Calu3 (cell line): ENCODE results near the gene CEND1. TPM values are rescaled to one million over a fixed set of nuclear protein-coding genes. Genes with fewer than 3 reads are reported as not detected.
A peak's percentile ranks its signal among the peaks of the same experiment; 100 is the strongest.

Source experiments
- BruUV-seq: library from RNA; stranded (reverse); fragments of 400-500 nt; replicated peaks from 2 replicates; lab custom pipeline; 2021; lab: Mats Ljungman, UMichigan
- CTCF ChIA-PET: fragments of 300-600 bp; sonication (Branson Sonifier 250); formaldehyde crosslinking; loops from one replicate; lab custom pipeline; 2022; ENCODE audit warnings: antibody characterized with exemption; lab: Charles Lee
- DNase-seq: peaks from one replicate; pipeline ENCODE4 v3.0.0; 2022
- H3K27ac Mint-ChIP-seq: one replicate; pipeline ENCODE4 v1.8.0; 2022; ENCODE audit warnings: mixed read lengths; ENCODE audit not compliant: unreplicated experiment
- H3K27me3 Mint-ChIP-seq: one replicate; pipeline ENCODE4 v1.8.0; 2022; ENCODE audit warnings: mixed read lengths; ENCODE audit not compliant: unreplicated experiment
- H3K36me3 Mint-ChIP-seq: one replicate; pipeline ENCODE4 v1.8.0; 2022; ENCODE audit warnings: mild to moderate bottlenecking, moderate library complexity, mixed read lengths; ENCODE audit not compliant: insufficient read depth, unreplicated experiment
- H3K4me1 Mint-ChIP-seq: one replicate; pipeline ENCODE4 v1.8.0; 2022; ENCODE audit warnings: mild to moderate bottlenecking, low read depth, mixed read lengths; ENCODE audit not compliant: unreplicated experiment
- H3K4me3 Mint-ChIP-seq: one replicate; pipeline ENCODE4 v1.8.0; 2022; ENCODE audit warnings: mild to moderate bottlenecking, low read depth, moderate library complexity, mixed read lengths; ENCODE audit not compliant: unreplicated experiment
- H3K9me3 Mint-ChIP-seq: one replicate; pipeline ENCODE4 v1.8.0; 2022; ENCODE audit warnings: low read depth, mixed read lengths; ENCODE audit not compliant: unreplicated experiment
- intact Hi-C: fragments of 100-400 bp; cut with micrococcal nuclease; formaldehyde crosslinking; loops from one replicate; pipeline ENCODE4 v1.10.0; 2022; ENCODE audit not compliant: unreplicated experiment
- total RNA-seq: library from RNA; stranded (reverse); gene quantifications from 2 replicates; pipeline ENCODE4 v1.2.3, GENCODE V29; 2022
- TF ChIP-seq, protein P1 (sequence below): fragments of 200-600 bp; IDR thresholded peaks from one replicate; pipeline ENCODE4 v1.8.0; 2022; ENCODE audit warnings: antibody characterized with exemption; ENCODE audit not compliant: unreplicated experiment

The CEND1 gene
- total RNA-seq, 1 experiment from 2014 or later = not detected

DNA sequence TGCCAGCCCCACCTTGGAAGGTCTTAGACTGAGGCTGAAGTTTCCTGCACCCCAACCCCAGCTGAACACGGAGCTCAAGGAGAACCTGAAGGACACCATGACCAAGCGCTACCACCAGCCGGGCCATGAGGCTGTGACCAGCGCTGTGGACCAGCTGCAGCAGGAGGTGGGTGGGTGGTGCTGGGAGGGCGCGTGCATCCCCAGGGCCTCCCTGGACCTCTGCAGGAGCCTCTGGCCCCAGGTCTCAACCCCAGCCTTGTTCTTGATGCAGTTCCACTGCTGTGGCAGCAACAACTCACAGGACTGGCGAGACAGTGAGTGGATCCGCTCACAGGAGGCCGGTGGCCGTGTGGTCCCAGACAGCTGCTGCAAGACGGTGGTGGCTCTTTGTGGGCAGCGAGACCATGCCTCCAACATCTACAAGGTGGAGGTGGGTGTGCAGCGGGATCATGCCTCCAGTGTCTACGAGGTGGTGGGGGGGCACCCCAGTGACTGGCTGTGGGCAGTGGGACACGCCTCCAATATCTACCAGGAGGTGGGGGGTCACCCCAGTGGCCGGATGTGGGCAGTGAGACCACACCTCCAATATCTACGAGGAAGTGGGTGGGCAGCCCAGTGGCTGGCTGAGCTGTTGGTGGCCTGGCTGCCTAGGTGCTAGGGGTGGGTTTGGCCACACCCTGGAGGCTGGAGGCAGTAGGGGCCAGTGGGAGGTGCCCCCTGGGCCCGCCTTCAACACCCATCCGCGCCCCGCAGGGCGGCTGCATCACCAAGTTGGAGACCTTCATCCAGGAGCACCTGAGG lies 47.5 kb upstream of the CEND1 start:
- H3K36me3 Mint-ChIP-seq = peaks cover 97% of the 10 kb centered on the region
- TF ChIP-seq, protein P1, sequence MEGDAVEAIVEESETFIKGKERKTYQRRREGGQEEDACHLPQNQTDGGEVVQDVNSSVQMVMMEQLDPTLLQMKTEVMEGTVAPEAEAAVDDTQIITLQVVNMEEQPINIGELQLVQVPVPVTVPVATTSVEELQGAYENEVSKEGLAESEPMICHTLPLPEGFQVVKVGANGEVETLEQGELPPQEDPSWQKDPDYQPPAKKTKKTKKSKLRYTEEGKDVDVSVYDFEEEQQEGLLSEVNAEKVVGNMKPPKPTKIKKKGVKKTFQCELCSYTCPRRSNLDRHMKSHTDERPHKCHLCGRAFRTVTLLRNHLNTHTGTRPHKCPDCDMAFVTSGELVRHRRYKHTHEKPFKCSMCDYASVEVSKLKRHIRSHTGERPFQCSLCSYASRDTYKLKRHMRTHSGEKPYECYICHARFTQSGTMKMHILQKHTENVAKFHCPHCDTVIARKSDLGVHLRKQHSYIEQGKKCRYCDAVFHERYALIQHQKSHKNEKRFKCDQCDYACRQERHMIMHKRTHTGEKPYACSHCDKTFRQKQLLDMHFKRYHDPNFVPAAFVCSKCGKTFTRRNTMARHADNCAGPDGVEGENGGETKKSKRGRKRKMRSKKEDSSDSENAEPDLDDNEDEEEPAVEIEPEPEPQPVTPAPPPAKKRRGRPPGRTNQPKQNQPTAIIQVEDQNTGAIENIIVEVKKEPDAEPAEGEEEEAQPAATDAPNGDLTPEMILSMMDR = no peak
- intact Hi-C loops = no loop called here
- CTCF ChIA-PET = interaction anchor here (0.5 to 1.0 kb wide), 2 partner anchors 13 to 485 kb away, joined by 4 to 6 read pairs; no protein-coding TSS in a partner anchor
- peak overlapping the region; percentile 21 for H3K4me3 Mint-ChIP-seq
- BruUV-seq = no TSS peak
- H3K4me1 Mint-ChIP-seq = peaks cover 17% of the 10 kb centered on the region
- H3K27me3 Mint-ChIP-seq = no peaks in the 10 kb centered on the region
- H3K9me3 Mint-ChIP-seq = no peaks in the 10 kb centered on the region
- H3K27ac Mint-ChIP-seq = peak overlapping the region; percentile 33
- DNase-seq = no peak

DNA sequence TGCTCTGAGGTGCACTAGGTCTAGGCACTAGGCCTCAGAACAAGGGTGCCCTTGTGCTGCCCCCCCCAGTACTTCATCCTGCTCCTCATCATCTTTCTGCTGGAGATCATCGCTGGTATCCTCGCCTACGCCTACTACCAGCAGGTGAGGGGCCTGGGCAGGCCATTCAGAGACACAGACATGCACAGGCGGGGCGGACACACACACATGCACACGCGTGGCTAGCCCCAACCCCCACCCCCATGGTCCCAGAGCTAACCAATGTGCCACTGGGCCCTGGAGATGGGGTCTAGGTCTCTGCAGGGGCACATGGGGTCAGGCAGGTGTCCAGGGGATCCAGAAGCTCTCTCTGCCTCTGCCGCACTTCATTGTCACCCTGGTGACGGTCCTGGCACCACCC lies 46.8 kb upstream of the CEND1 start:
- no peak overlapping the region for H3K4me3 Mint-ChIP-seq
- TF ChIP-seq, protein P1 = no peak
- no peaks in the 10 kb centered on the region for H3K9me3 Mint-ChIP-seq
- H3K27ac Mint-ChIP-seq = peak overlapping the region; percentile 15
- peaks cover 23% of the 10 kb centered on the region for H3K4me1 Mint-ChIP-seq
- intact Hi-C loops = no loop called here
- CTCF ChIA-PET = no interaction called here
- no peaks in the 10 kb centered on the region for H3K27me3 Mint-ChIP-seq
- no TSS peak for BruUV-seq
- peaks cover 97% of the 10 kb centered on the region for H3K36me3 Mint-ChIP-seq
- DNase-seq = no peak

DNA sequence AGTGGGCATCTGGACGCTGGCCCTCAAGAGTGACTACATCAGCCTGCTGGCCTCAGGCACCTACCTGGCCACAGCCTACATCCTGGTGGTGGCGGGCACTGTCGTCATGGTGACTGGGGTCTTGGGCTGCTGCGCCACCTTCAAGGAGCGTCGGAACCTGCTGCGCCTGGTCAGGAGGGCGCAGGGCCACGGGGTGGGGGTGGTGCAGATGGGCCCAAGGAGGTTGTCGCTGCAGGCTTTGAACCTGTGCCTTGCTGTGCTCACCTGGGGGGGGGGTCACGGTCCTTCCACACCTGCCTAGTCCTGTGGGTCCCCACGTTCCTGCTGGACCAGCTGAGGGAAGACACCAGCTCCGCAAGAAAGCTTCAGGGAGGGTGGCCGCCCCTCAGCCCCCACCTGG lies 46.4 kb upstream of the CEND1 start:
- Mint-ChIP-seq H3K4me1 (peaks cover 27% of the 10 kb centered on the region), H3K27me3 (no peaks in the 10 kb centered on the region), H3K4me3 (no peak overlapping the region), H3K27ac (no peak overlapping the region), H3K9me3 (no peaks in the 10 kb centered on the region), H3K36me3 (peaks cover 97% of the 10 kb centered on the region)
- TF ChIP-seq, protein P1 = no peak
- intact Hi-C loops = no loop called here
- CTCF ChIA-PET = no interaction called here
- no peak for DNase-seq
- BruUV-seq = no TSS peak

DNA sequence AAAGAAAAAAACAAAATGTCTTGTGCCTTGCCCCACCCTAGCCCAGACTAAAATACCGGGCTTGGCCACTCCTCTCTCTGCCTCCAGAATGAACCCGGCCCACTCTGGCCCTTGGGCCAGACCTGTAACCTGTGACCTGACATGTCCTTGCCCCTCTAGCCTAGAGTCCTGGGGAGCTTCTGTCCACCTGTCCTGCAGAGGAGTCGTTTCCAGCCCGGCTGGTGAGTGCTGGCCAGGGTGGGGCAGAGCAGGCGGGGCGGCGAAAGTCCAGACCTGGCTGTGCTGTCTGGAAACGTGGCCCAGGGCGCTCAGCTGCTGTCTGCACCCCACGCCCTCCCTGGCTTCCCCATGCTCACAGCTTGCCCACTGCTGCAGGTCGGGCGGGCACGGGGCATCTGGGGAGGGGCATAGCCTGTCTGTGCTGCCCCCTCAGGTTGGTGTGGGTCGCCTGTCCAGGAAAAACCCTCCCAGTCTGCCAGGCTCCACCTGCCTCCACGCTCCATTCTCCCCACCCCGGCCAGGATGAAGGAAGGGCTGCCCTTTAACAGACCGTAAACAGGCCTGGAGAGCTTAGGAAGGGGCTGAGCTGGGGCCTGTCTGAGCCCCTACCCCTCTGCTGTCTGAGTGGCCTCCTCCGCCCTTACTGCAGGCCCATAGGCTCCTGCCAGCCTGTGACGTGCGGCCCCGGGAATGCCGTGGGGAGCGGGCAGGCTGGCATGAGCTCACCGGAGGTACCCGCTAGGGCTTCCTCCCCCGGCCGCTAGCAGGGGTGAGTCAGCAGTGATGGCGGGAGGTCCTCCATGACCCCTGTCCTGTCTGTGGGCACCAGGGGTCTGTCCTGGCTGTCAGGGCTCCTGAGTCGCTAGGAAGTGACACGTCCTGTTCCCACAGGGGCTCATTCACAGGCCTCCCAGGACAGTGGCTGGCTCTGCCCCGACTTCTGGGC lies 44.8 kb upstream of the CEND1 start:
- Mint-ChIP-seq H3K9me3 (no peaks in the 10 kb centered on the region), H3K4me1 (peaks cover 15% of the 10 kb centered on the region), H3K4me3 (peak overlapping the region; percentile 78), H3K36me3 (peaks cover 94% of the 10 kb centered on the region), H3K27me3 (no peaks in the 10 kb centered on the region), H3K27ac (peak overlapping the region; percentile 71)
- intact Hi-C loops = no loop called here
- TSS peak; percentile 85 for BruUV-seq
- TF ChIP-seq, protein P1 = no peak
- DNase-seq = peak; percentile 96
- CTCF ChIA-PET = interaction anchor here (1.0 to 2.0 kb wide), 5 partner anchors 9 to 63 kb away, joined by 4 to 9 read pairs (median 7); partner anchors contain the start of genes PIDD1, POLR2L and TSPAN4
